ENCODE results near the gene FAM25A.
"Not testable (repeated sequence)": the region's sequence is repeated elsewhere in the genome, so short reads cannot be mapped to it uniquely, and the experiment has no call there.

- not testable (repeated sequence) for TF ChIP-seq EZH2 (IDR thresholded peaks at IDR 0.05; ENCODE audit: low read depth); CTCF (conservative IDR thresholded peaks at IDR 0.05)
Observed at GRCh38 chr10:87019066-87019465, 1.0 kb upstream of the FAM25A start.
